Measurements from ENCODE around the gene OR7A5. TPM values are rescaled to one million over a fixed set of nuclear protein-coding genes. Genes with fewer than 3 reads are reported as not detected.

OR7A5 gene
- total and polyA plus RNA-seq, 2 of the 8 experiments (the other 6 are each of a cell fraction or from before 2014, with no cell fraction given), result not detected

- H4K5ac ChIP-seq (ENCODE audit: insufficient read length, low read depth, low read length), result no peak overlapping the region
- POLR2A ChIA-PET (ENCODE audit: partially characterized antibody), result no interaction called here
- H3K79me1 ChIP-seq (ENCODE audit: low read depth, low read length), result no peaks in the 10 kb centered on the region
- H2BK5ac ChIP-seq (ENCODE audit: low read depth, low read length), result no peak overlapping the region
- no peak overlapping the region for H3K27ac ChIP-seq (ENCODE audit: low read depth, low read length)
- FAIRE-seq, result no peak
- DNase-seq (ENCODE audit: low read depth in 1 of 2, low spot score in 2 of 2), result no peak
- no peak overlapping the region for H2BK20ac ChIP-seq (ENCODE audit: low read length)
- no peaks in the 10 kb centered on the region for H3K27me3 ChIP-seq (replicated peaks in 1 of 4; ENCODE audit: control insufficient read depth in 3 of 4, extremely low read depth in 1 of 4, insufficient read depth in 3 of 4, low read length in 3 of 4)
- no peak overlapping the region for H3K23ac ChIP-seq (ENCODE audit: insufficient read length)
- no peaks in the 10 kb centered on the region for H3K79me2 ChIP-seq (ENCODE audit: control insufficient read depth in 1 of 2, insufficient read depth in 2 of 2, low read length in 2 of 2)
- no peaks in the 10 kb centered on the region for H3K4me1 ChIP-seq (replicated peaks in 1 of 4; ENCODE audit: control insufficient read depth in 3 of 4, insufficient read depth in 4 of 4, low read length in 3 of 4)
- no peak overlapping the region for H2AK5ac ChIP-seq (ENCODE audit: low read depth, low read length)
- CTCF ChIA-PET (ENCODE audit: partially characterized antibody), result interaction anchor here (0.6 kb wide), 1 partner anchor 81 kb away, joined by 4 read pairs; no protein-coding TSS in a partner anchor
- no peaks in the 10 kb centered on the region for H4K20me1 ChIP-seq (replicated peaks in 1 of 2; ENCODE audit: control insufficient read depth in 1 of 2, insufficient read depth in 2 of 2, low read length in 2 of 2)
- H2BK15ac ChIP-seq (ENCODE audit: low read length), result no peak overlapping the region
- H2BK12ac ChIP-seq (ENCODE audit: low read depth, low read length), result no peak overlapping the region
- peaks cover 55 to 68% of the 10 kb centered on the region in 2 experiments for H3K9me3 ChIP-seq (ENCODE audit: insufficient read depth in 2 of 2, low read depth in 1 of 2, low read length in 1 of 2)
- 88% methylated on average over 2 of the region's 2 CpGs; no CpG with 5 or more reads in 1 of the 2 experiments for WGBS, 2 experiments (ENCODE audit: extremely low coverage in 1 of 2, insufficient coverage in 1 of 2, insufficient read length in 1 of 2, insufficient replicate concordance in 2 of 2, low coverage in 1 of 2, low lambda C conversion rate in 2 of 2, missing lambda C conversion rate in 1 of 2)
- H3K9ac ChIP-seq (replicated peaks in 1 of 4; ENCODE audit: extremely low read depth in 1 of 4, low read depth in 3 of 4, low read length in 3 of 4), result no peak overlapping the region
- no peaks in the 10 kb centered on the region for H3K36me3 ChIP-seq (ENCODE audit: control insufficient read depth in 2 of 4, insufficient read depth in 4 of 4, low read length in 3 of 4)
- no peak overlapping the region for H3K18ac ChIP-seq (ENCODE audit: extremely low read depth, low read length)
- no peak overlapping the region for H3K4me3 ChIP-seq (ENCODE audit: extremely low read depth in 1 of 4, insufficient read depth in 2 of 4, low read depth in 3 of 4, low read length in 4 of 4)
- H2AFZ ChIP-seq (ENCODE audit: low read length), result no peak overlapping the region
- no peak overlapping the region for H3K4ac ChIP-seq (replicated peaks; ENCODE audit: insufficient read length, low read depth, low read length)
- no peak overlapping the region for H2BK120ac ChIP-seq (replicated peaks; ENCODE audit: low read depth, low read length)
- no peaks in the 10 kb centered on the region for H3K23me2 ChIP-seq (ENCODE audit: low read depth, low read length)
- H4K91ac ChIP-seq (replicated peaks; ENCODE audit: insufficient read length, low read length), result no peak overlapping the region
- H3K56ac ChIP-seq (replicated peaks; ENCODE audit: insufficient read length, low read depth, low read length), result no peak overlapping the region
- no peak overlapping the region for H3K14ac ChIP-seq (ENCODE audit: insufficient read length)
- H3K4me2 ChIP-seq (ENCODE audit: insufficient read depth in 1 of 2, low read depth in 2 of 2, low read length in 2 of 2), result no peak overlapping the region
- no peak overlapping the region for H4K8ac ChIP-seq (ENCODE audit: extremely low read depth, insufficient read depth, low read length)
- TF ChIP-seq TAF7 (optimal IDR thresholded peaks at IDR 0.05; ENCODE audit: borderline replicate concordance, low read depth, low read length), result no peak
- no peak for TF ChIP-seq RXRA (IDR thresholded peaks at IDR 0.05; ENCODE audit: insufficient read depth, low read depth, low read length)
These were observed 9.0 kb downstream of the OR7A5 start for GRCh38 chr19:14826006-14826405.
